Lung (tissue), 12 donors: ENCODE results near the gene MRE11. TPM values are rescaled to one million over a fixed set of nuclear protein-coding genes. Genes with fewer than 3 reads are reported as not detected.

Experiments used
- ATAC-seq: fragments of 200-7000 bp; cut with Tn5 transposase; one replicate; pipeline ENCODE4 v1.9.1; 2020; ENCODE audit warnings: moderate number of reproducible peaks; ENCODE audit not compliant: insufficient read depth, low FRiP score
- DNase-seq, 3 donors: peaks; one replicate each; pipeline ENCODE4 v3.0.0-alpha.2; 2013 to 2017
- H3K27ac ChIP-seq, 2 donors: one replicate each; pipeline ENCODE4 v1.5.1; 2013; ENCODE audit warnings: mild to moderate bottlenecking in 2 of 2, moderate library complexity in 2 of 2, control low read depth in 1 of 2, inconsistent platforms in 1 of 2, low read depth in 1 of 2, low read length in 1 of 2
- H3K27me3 ChIP-seq, 3 donors: one replicate each; pipeline ENCODE4 v1.5.1; 2013; ENCODE audit warnings: low read length in 2 of 3; ENCODE audit not compliant: control insufficient read depth in 3 of 3, insufficient read depth in 3 of 3
- H3K36me3 ChIP-seq, 4 donors: one replicate each; pipeline ENCODE4 v1.5.1; 2013; ENCODE audit warnings: low read length in 4 of 4, mild to moderate bottlenecking in 1 of 4, moderate library complexity in 1 of 4; ENCODE audit not compliant: control insufficient read depth in 4 of 4, insufficient read depth in 4 of 4
- H3K4me1 ChIP-seq, 5 donors: one replicate each; pipeline ENCODE4 v1.5.1; 2013; ENCODE audit warnings: low read length in 5 of 5, mild to moderate bottlenecking in 2 of 5, moderate library complexity in 1 of 5; ENCODE audit not compliant: control insufficient read depth in 5 of 5, insufficient read depth in 5 of 5
- H3K4me3 ChIP-seq: one replicate; pipeline ENCODE4 v1.5.1; 2013; ENCODE audit warnings: mild to moderate bottlenecking, control low read depth, moderate library complexity
- H3K9ac ChIP-seq, 2 donors: one replicate each; pipeline ENCODE4 v1.5.1; 2013; ENCODE audit warnings: low read length in 2 of 2, control low read depth in 1 of 2; ENCODE audit not compliant: insufficient read depth in 1 of 2
- H3K9me3 ChIP-seq, 4 donors: one replicate each; pipeline ENCODE4 v1.5.1; 2013; ENCODE audit warnings: low read length in 3 of 4, mild to moderate bottlenecking in 1 of 4, moderate library complexity in 1 of 4; ENCODE audit not compliant: control insufficient read depth in 4 of 4, insufficient read depth in 3 of 4
- CTCF ChIP-seq: IDR thresholded peaks from 2 replicates; pipeline ENCODE4 v1.5.1; 2012; ENCODE audit warnings: mild to moderate bottlenecking; ENCODE audit errors: control extremely low read depth, extremely low read depth
- WGBS, 2 donors: extraction: QIAGEN DNeasy Blood & Tissue Kit; methylation state at CpG; one replicate each; pipeline ENCODE4 v1.1.7; 2013; 5-methylcytosine and 5-hydroxymethylcytosine counted together
- polyA plus RNA-seq, 2 donors: library from polyadenylated mRNA; stranded (reverse); fragments of 200-250 nt; gene quantifications; one replicate each; pipeline ENCODE4 v1.2.1, GENCODE V29; 2013
- total RNA-seq, 2 donors: library from RNA; depleted of rRNA in 1 of 2; stranded (reverse); fragments of >200 nt in 1 of 2; gene quantifications; one replicate each; pipeline ENCODE4 v1.2.1, GENCODE V29; 2014 to 2021
- donor health status: control.
- donor health status: control.
- donor health status: Bipolar disorder and iron deficiency.
- donor health status: healthy.
- donor health status: DM: yes; HTN: yes; CAD: no.

The MRE11 gene
- total and polyA plus RNA-seq, 4 donors, result 4.3 to 67.8 (median 10.8) TPM

- WGBS, 2 donors, result 17 to 23% methylated on average over 10 of the region's 10 CpGs
- no peak for ATAC-seq
- H3K4me1 ChIP-seq, result peaks cover 0 to 19% (median 2%) of the 10 kb centered on the region in 5 donors
- no peak overlapping the region for H3K27ac ChIP-seq
- no peak for TF ChIP-seq CTCF
- H3K9ac ChIP-seq, result peak overlapping the region in 1 of 2 donors; percentile 5
- H3K27me3 ChIP-seq, result peaks cover 11 to 38% (median 19%) of the 10 kb centered on the region in 3 donors
- peaks cover 0 to 9% (median 0%) of the 10 kb centered on the region in 4 donors for H3K9me3 ChIP-seq
- H3K4me3 ChIP-seq, result no peak overlapping the region
- H3K36me3 ChIP-seq, result no peaks in the 10 kb centered on the region
- DNase-seq, result no peak
Observed at GRCh38 chr11:94401773-94402265, 91.8 kb downstream of the MRE11 start.

DNA sequence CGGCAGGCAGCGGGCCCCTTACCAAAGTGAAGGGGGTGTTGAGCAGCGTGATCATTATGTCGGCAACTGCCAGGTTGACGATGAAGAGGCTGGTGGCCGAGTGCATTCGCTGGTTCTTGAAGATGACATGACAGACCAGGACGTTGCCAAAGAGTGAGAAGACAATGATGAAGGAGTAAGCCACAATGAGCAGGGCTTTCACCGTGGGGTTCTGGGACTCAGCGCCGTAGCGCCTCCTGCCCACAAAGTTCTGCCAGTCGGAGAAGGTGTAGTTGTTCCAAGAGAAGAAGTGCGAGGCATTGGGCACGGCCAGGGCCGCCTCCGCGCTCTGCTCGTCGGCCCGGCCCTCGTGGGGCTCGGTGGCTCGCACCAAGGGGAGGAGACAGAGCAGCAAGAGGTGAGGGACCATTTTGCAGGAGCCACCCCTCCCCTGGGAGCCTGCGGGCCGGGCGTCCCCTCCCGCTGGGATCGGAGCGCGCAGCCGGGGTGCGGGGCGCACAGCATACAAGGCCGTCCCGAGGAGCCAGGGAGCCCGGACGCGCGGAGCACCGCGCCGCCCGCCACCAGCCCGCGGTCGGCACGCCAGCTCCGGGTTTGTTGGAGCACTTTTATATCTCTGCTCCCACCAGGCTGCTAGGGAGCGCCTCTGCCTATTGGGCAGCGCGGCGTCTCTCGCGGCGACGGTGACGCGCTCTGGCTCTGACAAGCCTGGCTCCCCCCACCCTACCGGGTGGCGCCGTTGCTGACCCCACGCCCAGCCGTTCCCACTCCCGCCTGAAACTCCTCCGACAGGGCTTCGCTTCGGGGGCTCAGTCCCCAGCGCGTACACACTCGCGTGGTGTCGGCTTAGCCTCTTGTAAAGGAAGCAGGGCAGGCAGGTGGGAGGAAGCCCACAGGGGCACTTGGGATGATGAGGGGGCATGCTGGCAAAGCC is 92.5 kb downstream of the MRE11 start, which contains the start of gene GPR83:
GPR83 (minus strand) TSS at position 581 of the 934 bp plus-strand sequence; CDS start at position 409, 172 bp downstream.
- H3K9ac ChIP-seq, result peak within 1 kb of the TSS in 1 of 2 donors; percentile 5
- TF ChIP-seq CTCF, result no peak
- peaks cover 0 to 9% (median 0%) of the 10 kb centered on the region in 4 donors for H3K9me3 ChIP-seq
- no peak within 1 kb of the TSS for H3K4me3 ChIP-seq
- DNase-seq (peak; percentile 53 to 69 (median 66)), ATAC-seq (no peak)
- peaks cover 0 to 19% (median 2%) of the 10 kb centered on the region in 5 donors for H3K4me1 ChIP-seq
- no peaks in the 10 kb centered on the region for H3K36me3 ChIP-seq
- no peak within 1 kb of the TSS for H3K27ac ChIP-seq
- H3K27me3 ChIP-seq, result peaks cover 11 to 39% (median 19%) of the 10 kb centered on the region in 3 donors
- WGBS, 2 donors, result 3 to 4% methylated on average over 58 to 73 of the region's 73 CpGs

DNA sequence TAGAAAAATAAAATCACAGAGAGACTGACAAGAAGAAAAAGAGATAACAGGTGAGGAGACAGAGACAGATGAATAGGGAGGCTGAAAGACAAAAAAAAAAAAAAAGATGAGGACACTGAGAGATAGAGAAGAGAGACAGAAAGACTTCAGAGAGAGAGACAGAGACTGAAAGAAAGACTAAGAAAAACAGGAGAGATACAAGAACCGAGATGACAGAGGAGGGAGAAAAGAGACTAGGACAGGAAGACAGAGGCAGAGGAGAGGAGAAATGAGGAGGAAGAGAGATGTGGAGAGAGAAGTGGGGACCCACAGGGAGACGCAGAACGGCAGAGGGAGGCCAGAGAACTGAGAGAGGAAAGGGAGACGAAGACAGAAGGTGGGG is 93.2 kb downstream of the MRE11 start:
- TF ChIP-seq CTCF, result no peak
- DNase-seq (no peak), ATAC-seq (no peak)
- 9 to 18% methylated on average over 4 of the region's 4 CpGs for WGBS, 2 donors
- H3K4me1 ChIP-seq, result peaks cover 0 to 19% (median 2%) of the 10 kb centered on the region in 5 donors
- peaks cover 0 to 9% (median 0%) of the 10 kb centered on the region in 4 donors for H3K9me3 ChIP-seq
- no peak overlapping the region for H3K9ac ChIP-seq
- no peak overlapping the region for H3K4me3 ChIP-seq
- no peaks in the 10 kb centered on the region for H3K36me3 ChIP-seq
- no peak overlapping the region for H3K27ac ChIP-seq
- peaks cover 11 to 39% (median 19%) of the 10 kb centered on the region in 3 donors for H3K27me3 ChIP-seq
